Purkinje cell (primary cell): ENCODE results near the gene ARHGEF5. TPM values are rescaled to one million over a fixed set of nuclear protein-coding genes. Genes with fewer than 3 reads are reported as not detected.

Experiments used
- polyA plus RNA-seq: library from polyadenylated mRNA; unstranded; fragments of >200 nt; fragmentation: Nextera tagmentation; gene quantifications from 2 replicates; pipeline ENCODE4 v1.2.1, GENCODE V29; 2014

The ARHGEF5 gene
- polyA plus RNA-seq, result not detected in 2 replicates

GRCh38 chr7:144355176-144355822, at the start of gene ARHGEF5:
TSS of gene ARHGEF5 (plus strand) at chr7:144355402. CDS start at chr7:144362670, 7,268 bp downstream.

GRCh38 chr7:144311872-144312469, 43.2 kb upstream of the ARHGEF5 start, which contains the start of gene OR2A1:
TSS of gene OR2A1 (plus strand) at chr7:144312419. CDS start at chr7:144318125, 5,706 bp downstream.

GRCh38 chr7:144403649-144404061, 48.5 kb downstream of the ARHGEF5 start, which contains the start of gene NOBOX:
TSS of gene NOBOX (minus strand) at chr7:144403693.

Other genes starting within 250 kb of the ARHGEF5 start
- not detected in 2 replicates for gene OR2A2, start 245.8 kb upstream of the ARHGEF5 start, polyA plus RNA-seq
- not detected in 2 replicates for gene OR2A14, start 232.2 kb upstream of the ARHGEF5 start, polyA plus RNA-seq
- gene CTAGE4, start 171.9 kb upstream of the ARHGEF5 start, polyA plus RNA-seq, result not detected in 2 replicates
- gene ARHGEF35, start 159.6 kb upstream of the ARHGEF5 start, polyA plus RNA-seq, result not detected in 2 replicates
- gene OR2A42, start 115.8 kb upstream of the ARHGEF5 start, polyA plus RNA-seq, result not detected in 2 replicates
- not detected in 2 replicates for gene OR2A7, start 90.6 kb upstream of the ARHGEF5 start, polyA plus RNA-seq
- gene CTAGE8, start 86.1 kb upstream of the ARHGEF5 start, polyA plus RNA-seq, result not detected in 2 replicates
- not detected in 2 replicates for gene OR2A1, start 43.0 kb upstream of the ARHGEF5 start, polyA plus RNA-seq
- gene NOBOX, start 48.3 kb downstream of the ARHGEF5 start, polyA plus RNA-seq, result not detected in 2 replicates